ENCODE measurements around the gene TMEM63B. TPM values are rescaled to one million over a fixed set of nuclear protein-coding genes. Genes with fewer than 3 reads are reported as not detected.

TMEM63B gene
- total RNA-seq, 5 donors from 2014 or later (not counting 1 experiment from before 2014, with no cell fraction given) = 16.6 to 21.1 (median 19.3) TPM

GRCh38 chr6:44081753-44082152 lies 45.6 kb upstream of the TMEM63B start:
- 75% methylated on average over 4 of the region's 6 CpGs for WGBS (ENCODE audit: insufficient coverage)
- no peaks in the 10 kb centered on the region for H3K9me3 ChIP-seq
- peaks cover 0 to 23% of the 10 kb centered on the region in 2 experiments for H3K27me3 ChIP-seq (replicated peaks in 1 of 2; ENCODE audit: control insufficient read depth in 2 of 2, extremely low read depth in 1 of 2, insufficient read depth in 2 of 2, low read length in 1 of 2)
- no peaks in the 10 kb centered on the region for H3K36me3 ChIP-seq (ENCODE audit: control insufficient read depth in 2 of 2, extremely low read depth in 1 of 2, insufficient read depth in 1 of 2, low read length in 1 of 2)
- Mint-ChIP-seq H3K4me3 (no peak overlapping the region), H3K27ac (no peak overlapping the region), H3K9me3 (no peaks in the 10 kb centered on the region), H3K4me1 (peaks cover 0 to 2% (median 0%) of the 10 kb centered on the region in 3 donors), H3K36me3 (no peaks in the 10 kb centered on the region), H3K27me3 (peaks cover 3 to 8% of the 10 kb centered on the region in 2 donors)
- ChIA-PET CTCF (interaction anchor here in 1 of 2 donors (0.5 kb wide), 1 partner anchor 64 kb away, joined by 3 read pairs; no protein-coding TSS in a partner anchor), POLR2A (no interaction called here)
- no peak overlapping the region for H3K4me3 ChIP-seq (ENCODE audit: control insufficient read depth in 1 of 2, extremely low read depth in 1 of 2, low read length in 1 of 2)
- DNase-seq = no peak
- ATAC-seq (replicated peaks in 1 of 4) = no peak
- H3K27ac ChIP-seq (ENCODE audit: low read length) = no peak overlapping the region
- peaks cover 0 to 6% of the 10 kb centered on the region in 2 experiments for H3K4me1 ChIP-seq (ENCODE audit: control insufficient read depth in 1 of 2, extremely low read depth in 1 of 2, insufficient read depth in 2 of 2, low read length in 2 of 2)

GRCh38 chr6:44082872-44083321 lies 44.5 kb upstream of the TMEM63B start:
- Histone ChIP-seq H3K27me3 (replicated peaks in 1 of 2; ENCODE audit: control insufficient read depth in 2 of 2, extremely low read depth in 1 of 2, insufficient read depth in 2 of 2, low read length in 1 of 2) (peaks cover 0 to 15% of the 10 kb centered on the region in 2 experiments), H3K4me1 (ENCODE audit: control insufficient read depth in 1 of 2, extremely low read depth in 1 of 2, insufficient read depth in 2 of 2, low read length in 2 of 2) (peaks cover 0 to 6% of the 10 kb centered on the region in 2 experiments), H3K9me3 (no peaks in the 10 kb centered on the region), H3K4me3 (ENCODE audit: control insufficient read depth in 1 of 2, extremely low read depth in 1 of 2, low read length in 1 of 2) (no peak overlapping the region), H3K27ac (ENCODE audit: low read length) (no peak overlapping the region), H3K36me3 (ENCODE audit: control insufficient read depth in 2 of 2, extremely low read depth in 1 of 2, insufficient read depth in 1 of 2, low read length in 1 of 2) (no peaks in the 10 kb centered on the region)
- Mint-ChIP-seq H3K9me3 (no peaks in the 10 kb centered on the region), H3K36me3 (no peaks in the 10 kb centered on the region), H3K27me3 (peaks cover 3 to 6% of the 10 kb centered on the region in 2 donors), H3K4me1 (peaks cover 0 to 2% (median 0%) of the 10 kb centered on the region in 3 donors), H3K27ac (no peak overlapping the region), H3K4me3 (no peak overlapping the region)
- 71% methylated on average over 7 of the region's 8 CpGs for WGBS (ENCODE audit: insufficient coverage)
- no peak for ATAC-seq (replicated peaks in 1 of 4)
- POLR2A ChIA-PET = no interaction called here
- CTCF ChIA-PET = no interaction called here
- DNase-seq = no peak

- Histone ChIP-seq H3K27ac (ENCODE audit: low read length) (no peak overlapping the region), H3K4me3 (ENCODE audit: control insufficient read depth in 1 of 2, extremely low read depth in 1 of 2, low read length in 1 of 2) (no peak overlapping the region), H3K9me3 (no peaks in the 10 kb centered on the region), H3K27me3 (replicated peaks in 1 of 2; ENCODE audit: control insufficient read depth in 2 of 2, extremely low read depth in 1 of 2, insufficient read depth in 2 of 2, low read length in 1 of 2) (peaks cover 0 to 4% of the 10 kb centered on the region in 2 experiments), H3K4me1 (ENCODE audit: control insufficient read depth in 1 of 2, extremely low read depth in 1 of 2, insufficient read depth in 2 of 2, low read length in 2 of 2) (peaks cover 0 to under 1% of the 10 kb centered on the region in 2 experiments), H3K36me3 (ENCODE audit: control insufficient read depth in 2 of 2, extremely low read depth in 1 of 2, insufficient read depth in 1 of 2, low read length in 1 of 2) (no peaks in the 10 kb centered on the region)
- DNase-seq (no peak), ATAC-seq (replicated peaks in 1 of 4) (no peak)
- no peak overlapping the region for H3K4me3 Mint-ChIP-seq
- H3K27me3 Mint-ChIP-seq = no peaks in the 10 kb centered on the region
- no peaks in the 10 kb centered on the region for H3K4me1 Mint-ChIP-seq
- ChIA-PET CTCF (interaction anchor here (0.7 kb wide), 2 partner anchors 13 to 369 kb away, joined by 3 read pairs; no protein-coding TSS in a partner anchor), POLR2A (no interaction called here)
- H3K27ac Mint-ChIP-seq = no peak overlapping the region
- 83% methylated on average over 11 of the region's 13 CpGs for WGBS (ENCODE audit: insufficient coverage)
- no peaks in the 10 kb centered on the region for H3K9me3 Mint-ChIP-seq
- H3K36me3 Mint-ChIP-seq = no peaks in the 10 kb centered on the region
Observed at GRCh38 chr6:44084231-44085014, 42.9 kb upstream of the TMEM63B start.

GRCh38 chr6:44085219-44085618 lies 42.1 kb upstream of the TMEM63B start:
- Mint-ChIP-seq H3K27me3 (no peaks in the 10 kb centered on the region), H3K27ac (no peak overlapping the region), H3K4me1 (no peaks in the 10 kb centered on the region), H3K9me3 (no peaks in the 10 kb centered on the region), H3K4me3 (no peak overlapping the region), H3K36me3 (no peaks in the 10 kb centered on the region)
- CTCF ChIA-PET = interaction anchor here (0.7 to 0.8 kb wide), 5 partner anchors 11 to 369 kb away, joined by 3 to 5 read pairs (median 3); no protein-coding TSS in a partner anchor
- Histone ChIP-seq H3K27ac (ENCODE audit: low read length) (no peak overlapping the region), H3K9me3 (no peaks in the 10 kb centered on the region), H3K36me3 (ENCODE audit: control insufficient read depth in 2 of 2, extremely low read depth in 1 of 2, insufficient read depth in 1 of 2, low read length in 1 of 2) (no peaks in the 10 kb centered on the region), H3K4me1 (ENCODE audit: control insufficient read depth in 1 of 2, extremely low read depth in 1 of 2, insufficient read depth in 2 of 2, low read length in 2 of 2) (no peaks in the 10 kb centered on the region), H3K4me3 (ENCODE audit: control insufficient read depth in 1 of 2, extremely low read depth in 1 of 2, low read length in 1 of 2) (no peak overlapping the region), H3K27me3 (replicated peaks in 1 of 2; ENCODE audit: control insufficient read depth in 2 of 2, extremely low read depth in 1 of 2, insufficient read depth in 2 of 2, low read length in 1 of 2) (peaks cover 0 to 4% of the 10 kb centered on the region in 2 experiments)
- ATAC-seq (replicated peaks in 1 of 4) (no peak), DNase-seq (no peak)
- WGBS (ENCODE audit: insufficient coverage) = 100% methylated on average over 1 of the region's 2 CpGs
- POLR2A ChIA-PET = interaction anchor here in 1 of 2 donors (0.6 to 0.7 kb wide), 2 partner anchors 13 to 490 kb away, joined by 6 read pairs; no protein-coding TSS in a partner anchor

GRCh38 chr6:44086931-44087574 lies 40.3 kb upstream of the TMEM63B start:
- no peak overlapping the region for H3K4me3 Mint-ChIP-seq
- Histone ChIP-seq H3K27ac (ENCODE audit: low read length) (no peak overlapping the region), H3K27me3 (replicated peaks in 1 of 2; ENCODE audit: control insufficient read depth in 2 of 2, extremely low read depth in 1 of 2, insufficient read depth in 2 of 2, low read length in 1 of 2) (peaks cover 0 to 2% of the 10 kb centered on the region in 2 experiments), H3K36me3 (ENCODE audit: control insufficient read depth in 2 of 2, extremely low read depth in 1 of 2, insufficient read depth in 1 of 2, low read length in 1 of 2) (peaks cover 0 to 3% of the 10 kb centered on the region in 2 donors), H3K4me3 (ENCODE audit: control insufficient read depth in 1 of 2, extremely low read depth in 1 of 2, low read length in 1 of 2) (no peak overlapping the region), H3K4me1 (ENCODE audit: control insufficient read depth in 1 of 2, extremely low read depth in 1 of 2, insufficient read depth in 2 of 2, low read length in 2 of 2) (no peaks in the 10 kb centered on the region), H3K9me3 (no peaks in the 10 kb centered on the region)
- no peaks in the 10 kb centered on the region for H3K36me3 Mint-ChIP-seq
- WGBS (ENCODE audit: insufficient coverage) = 89% methylated on average over 7 of the region's 9 CpGs
- ChIA-PET CTCF (no interaction called here), POLR2A (no interaction called here)
- H3K27me3 Mint-ChIP-seq = no peaks in the 10 kb centered on the region
- no peaks in the 10 kb centered on the region for H3K9me3 Mint-ChIP-seq
- no peak for ATAC-seq (replicated peaks in 1 of 4)
- DNase-seq = no peak
- no peak overlapping the region for H3K27ac Mint-ChIP-seq
- H3K4me1 Mint-ChIP-seq = no peaks in the 10 kb centered on the region

- Mint-ChIP-seq H3K4me3 (no peak overlapping the region), H3K36me3 (no peaks in the 10 kb centered on the region), H3K27me3 (no peaks in the 10 kb centered on the region), H3K27ac (no peak overlapping the region), H3K4me1 (no peaks in the 10 kb centered on the region), H3K9me3 (no peaks in the 10 kb centered on the region)
- Histone ChIP-seq H3K4me1 (ENCODE audit: control insufficient read depth in 1 of 2, extremely low read depth in 1 of 2, insufficient read depth in 2 of 2, low read length in 2 of 2) (no peaks in the 10 kb centered on the region), H3K9me3 (no peaks in the 10 kb centered on the region), H3K27me3 (replicated peaks in 1 of 2; ENCODE audit: control insufficient read depth in 2 of 2, extremely low read depth in 1 of 2, insufficient read depth in 2 of 2, low read length in 1 of 2) (peaks cover 0 to 2% of the 10 kb centered on the region in 2 experiments), H3K36me3 (ENCODE audit: control insufficient read depth in 2 of 2, extremely low read depth in 1 of 2, insufficient read depth in 1 of 2, low read length in 1 of 2) (peaks cover 0 to 3% of the 10 kb centered on the region in 2 donors), H3K27ac (ENCODE audit: low read length) (no peak overlapping the region), H3K4me3 (ENCODE audit: control insufficient read depth in 1 of 2, extremely low read depth in 1 of 2, low read length in 1 of 2) (no peak overlapping the region)
- DNase-seq (no peak), ATAC-seq (replicated peaks in 1 of 4) (no peak)
- ChIA-PET CTCF (no interaction called here), POLR2A (no interaction called here)
- 94% methylated on average over 2 of the region's 2 CpGs for WGBS (ENCODE audit: insufficient coverage)
Observed at GRCh38 chr6:44087623-44088022, 39.7 kb upstream of the TMEM63B start.
